Calu3 (cell line): ENCODE measurements around the gene ACVR1B. TPM values are rescaled to one million over a fixed set of nuclear protein-coding genes. Genes with fewer than 3 reads are reported as not detected.

Experiments
- BruUV-seq: library from RNA; stranded (reverse); fragments of 400-500 nt; replicated peaks from 2 replicates; lab custom pipeline; 2021; lab: Mats Ljungman, UMichigan
- CTCF ChIA-PET: fragments of 300-600 bp; sonication (Branson Sonifier 250); formaldehyde crosslinking; loops from one replicate; lab custom pipeline; 2022; ENCODE audit warnings: antibody characterized with exemption; lab: Charles Lee
- DNase-seq: peaks from one replicate; pipeline ENCODE4 v3.0.0; 2022
- H3K27ac Mint-ChIP-seq: one replicate; pipeline ENCODE4 v1.8.0; 2022; ENCODE audit warnings: mixed read lengths; ENCODE audit not compliant: unreplicated experiment
- H3K27me3 Mint-ChIP-seq: one replicate; pipeline ENCODE4 v1.8.0; 2022; ENCODE audit warnings: mixed read lengths; ENCODE audit not compliant: unreplicated experiment
- H3K36me3 Mint-ChIP-seq: one replicate; pipeline ENCODE4 v1.8.0; 2022; ENCODE audit warnings: mild to moderate bottlenecking, moderate library complexity, mixed read lengths; ENCODE audit not compliant: insufficient read depth, unreplicated experiment
- H3K4me1 Mint-ChIP-seq: one replicate; pipeline ENCODE4 v1.8.0; 2022; ENCODE audit warnings: mild to moderate bottlenecking, low read depth, mixed read lengths; ENCODE audit not compliant: unreplicated experiment
- H3K4me3 Mint-ChIP-seq: one replicate; pipeline ENCODE4 v1.8.0; 2022; ENCODE audit warnings: mild to moderate bottlenecking, low read depth, moderate library complexity, mixed read lengths; ENCODE audit not compliant: unreplicated experiment
- H3K9me3 Mint-ChIP-seq: one replicate; pipeline ENCODE4 v1.8.0; 2022; ENCODE audit warnings: low read depth, mixed read lengths; ENCODE audit not compliant: unreplicated experiment
- CTCF ChIP-seq: fragments of 200-600 bp; IDR thresholded peaks from one replicate; pipeline ENCODE4 v1.8.0; 2022; ENCODE audit warnings: antibody characterized with exemption; ENCODE audit not compliant: unreplicated experiment
- intact Hi-C: fragments of 100-400 bp; cut with micrococcal nuclease; formaldehyde crosslinking; loops from one replicate; pipeline ENCODE4 v1.10.0; 2022; ENCODE audit not compliant: unreplicated experiment
- total RNA-seq: library from RNA; stranded (reverse); gene quantifications from 2 replicates; pipeline ENCODE4 v1.2.3, GENCODE V29; 2022

Gene ACVR1B
- total RNA-seq, 1 experiment from 2014 or later, result 16.3 TPM

- Mint-ChIP-seq H3K4me3 (no peak overlapping the region), H3K27me3 (no peaks in the 10 kb centered on the region), H3K4me1 (no peaks in the 10 kb centered on the region), H3K9me3 (no peaks in the 10 kb centered on the region), H3K36me3 (no peaks in the 10 kb centered on the region), H3K27ac (no peak overlapping the region)
- BruUV-seq, result no TSS peak
- CTCF ChIA-PET, result no interaction called here
- no peak for TF ChIP-seq CTCF
- no peak for DNase-seq
- intact Hi-C loops, result no loop called here
These were observed 35.3 kb downstream of the ACVR1B start for GRCh38 chr12:51986834-51987233.

GRCh38 chr12:51992246-51992645 is 40.7 kb downstream of the ACVR1B start:
- DNase-seq, result no peak
- BruUV-seq, result no TSS peak
- no peaks in the 10 kb centered on the region for H3K4me1 Mint-ChIP-seq
- H3K27ac Mint-ChIP-seq, result no peak overlapping the region
- H3K36me3 Mint-ChIP-seq, result peaks cover 4% of the 10 kb centered on the region
- CTCF ChIA-PET, result interaction anchor here (1.0 kb wide), 1 partner anchor 33 kb away, joined by 4 read pairs; no protein-coding TSS in a partner anchor
- H3K9me3 Mint-ChIP-seq, result no peaks in the 10 kb centered on the region
- TF ChIP-seq CTCF, result no peak
- intact Hi-C loops, result no loop called here
- H3K27me3 Mint-ChIP-seq, result no peaks in the 10 kb centered on the region
- H3K4me3 Mint-ChIP-seq, result no peak overlapping the region

GRCh38 chr12:51994539-51994820 is 43.0 kb downstream of the ACVR1B start:
- Mint-ChIP-seq H3K36me3 (peaks cover 4% of the 10 kb centered on the region), H3K27ac (no peak overlapping the region), H3K9me3 (no peaks in the 10 kb centered on the region), H3K4me1 (no peaks in the 10 kb centered on the region), H3K4me3 (no peak overlapping the region), H3K27me3 (no peaks in the 10 kb centered on the region)
- BruUV-seq, result no TSS peak
- TF ChIP-seq CTCF, result no peak
- DNase-seq, result no peak
- CTCF ChIA-PET, result no interaction called here
- intact Hi-C loops, result no loop called here

GRCh38 chr12:51994959-51995358 is 43.5 kb downstream of the ACVR1B start:
- Mint-ChIP-seq H3K4me3 (no peak overlapping the region), H3K9me3 (no peaks in the 10 kb centered on the region), H3K4me1 (no peaks in the 10 kb centered on the region), H3K36me3 (peaks cover 4% of the 10 kb centered on the region), H3K27ac (no peak overlapping the region), H3K27me3 (no peaks in the 10 kb centered on the region)
- BruUV-seq, result no TSS peak
- TF ChIP-seq CTCF, result no peak
- CTCF ChIA-PET, result no interaction called here
- intact Hi-C loops, result no loop called here
- no peak for DNase-seq
